GM13977 (cell line): ENCODE results near the gene SLC45A1.

ENCODE experiments used
- DNase-seq: peaks from one replicate; pipeline ENCODE4 v3.0.0; 2012; ENCODE audit warnings: low spot score
- in situ Hi-C: fragments of 300-500 bp; cut with MboI; formaldehyde crosslinking; loops from one replicate; pipeline ENCODE4 v1.12.0; 2022; ENCODE audit warnings: low sequenced_read_pairs, low pct_unique_long_range_greater_than_20kb, mixed read lengths, inconsistent platforms; ENCODE audit not compliant: unreplicated experiment
- TF ChIP-seq, protein P1 (sequence below): IDR thresholded peaks from 2 replicates; pipeline ENCODE4 v1.5.1; 2012; ENCODE audit warnings: mild to moderate bottlenecking, control low read depth; ENCODE audit not compliant: insufficient read depth; ENCODE audit errors: extremely low read depth, missing control alignments

SLC45A1 gene

DNA sequence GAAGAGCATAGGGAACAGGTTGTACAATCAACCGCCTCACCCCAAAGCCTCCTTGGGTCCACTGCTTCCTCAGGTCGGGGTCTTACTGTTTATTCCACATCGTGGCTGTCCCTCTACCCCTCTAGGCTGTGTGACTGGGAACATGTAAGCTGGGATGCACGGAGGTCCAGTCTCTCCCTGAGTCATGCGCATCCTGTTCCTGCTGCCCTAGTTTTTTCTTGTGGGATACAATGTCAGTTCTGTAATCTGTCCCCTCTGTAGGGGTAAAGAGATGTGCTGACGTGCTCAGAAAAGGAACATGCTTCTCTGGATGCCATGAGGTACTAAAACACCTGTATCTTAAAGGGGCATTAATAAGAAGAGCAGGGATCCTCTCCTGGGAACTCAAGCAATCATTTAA is 66.2 kb downstream of the SLC45A1 start:
- no peak for DNase-seq
- TF ChIP-seq, protein P1, sequence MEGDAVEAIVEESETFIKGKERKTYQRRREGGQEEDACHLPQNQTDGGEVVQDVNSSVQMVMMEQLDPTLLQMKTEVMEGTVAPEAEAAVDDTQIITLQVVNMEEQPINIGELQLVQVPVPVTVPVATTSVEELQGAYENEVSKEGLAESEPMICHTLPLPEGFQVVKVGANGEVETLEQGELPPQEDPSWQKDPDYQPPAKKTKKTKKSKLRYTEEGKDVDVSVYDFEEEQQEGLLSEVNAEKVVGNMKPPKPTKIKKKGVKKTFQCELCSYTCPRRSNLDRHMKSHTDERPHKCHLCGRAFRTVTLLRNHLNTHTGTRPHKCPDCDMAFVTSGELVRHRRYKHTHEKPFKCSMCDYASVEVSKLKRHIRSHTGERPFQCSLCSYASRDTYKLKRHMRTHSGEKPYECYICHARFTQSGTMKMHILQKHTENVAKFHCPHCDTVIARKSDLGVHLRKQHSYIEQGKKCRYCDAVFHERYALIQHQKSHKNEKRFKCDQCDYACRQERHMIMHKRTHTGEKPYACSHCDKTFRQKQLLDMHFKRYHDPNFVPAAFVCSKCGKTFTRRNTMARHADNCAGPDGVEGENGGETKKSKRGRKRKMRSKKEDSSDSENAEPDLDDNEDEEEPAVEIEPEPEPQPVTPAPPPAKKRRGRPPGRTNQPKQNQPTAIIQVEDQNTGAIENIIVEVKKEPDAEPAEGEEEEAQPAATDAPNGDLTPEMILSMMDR, result no peak
- in situ Hi-C loops, result no loop called here

GRCh38 chr1:8384577-8384976 is 66.7 kb downstream of the SLC45A1 start:
- TF ChIP-seq, protein P1, result no peak
- no peak for DNase-seq
- in situ Hi-C loops, result no loop called here

DNA sequence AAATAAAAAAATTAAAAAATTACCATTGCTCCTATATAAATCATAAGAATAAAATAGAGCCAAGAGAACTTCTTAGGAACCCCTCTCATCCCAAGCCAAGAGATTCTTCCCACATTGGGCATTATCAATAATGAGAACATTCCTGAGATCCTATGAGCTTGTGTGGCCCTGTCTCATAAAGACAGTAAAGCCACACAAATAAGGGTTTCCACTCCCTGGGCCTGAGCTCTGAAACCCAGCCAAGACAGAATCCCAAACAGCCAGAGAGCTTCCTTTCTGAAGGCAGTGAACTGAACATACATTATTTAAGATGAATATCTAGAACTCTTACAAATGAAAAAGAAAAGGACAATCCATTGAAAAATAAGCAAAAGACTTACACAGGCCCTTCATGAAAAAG is 68.3 kb downstream of the SLC45A1 start:
- TF ChIP-seq, protein P1, result no peak
- in situ Hi-C loops, result no loop called here
- DNase-seq, result no peak

- in situ Hi-C loops, result no loop called here
- TF ChIP-seq, protein P1, result no peak
- DNase-seq, result no peak
These were observed 71.0 kb downstream of the SLC45A1 start for GRCh38 chr1:8388732-8389562.

- in situ Hi-C loops, result no loop called here
- DNase-seq, result no peak
- TF ChIP-seq, protein P1, result no peak
These were observed 72.1 kb downstream of the SLC45A1 start for GRCh38 chr1:8389958-8390535.

DNA sequence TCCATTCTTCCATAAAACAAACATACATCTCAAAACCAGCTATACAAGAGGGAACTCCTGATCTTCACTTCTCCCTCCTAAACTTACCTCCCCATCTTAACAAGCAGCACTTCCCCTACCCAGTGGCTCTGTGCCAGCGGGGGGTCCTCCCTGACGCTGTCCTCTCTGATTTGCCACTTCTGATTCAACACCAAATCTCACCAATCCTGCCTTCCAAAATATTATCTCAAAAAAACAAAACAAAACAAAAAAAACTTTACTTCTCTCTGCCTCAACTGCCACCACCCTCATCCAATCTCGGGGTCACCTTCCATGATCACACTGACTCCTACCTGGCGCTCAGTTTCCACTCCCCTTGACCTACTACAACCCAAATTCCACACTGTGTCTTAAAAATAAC is 72.8 kb downstream of the SLC45A1 start:
- TF ChIP-seq, protein P1, result no peak
- in situ Hi-C loops, result no loop called here
- DNase-seq, result no peak
